Colonic mucosa (tissue), 4 donors: ENCODE data around the gene USP47. TPM values are rescaled to one million over a fixed set of nuclear protein-coding genes. Genes with fewer than 3 reads are reported as not detected.

Experiments
- DNase-seq: peaks from one replicate; pipeline ENCODE4 v3.0.0-alpha.2; 2020
- H3K27ac ChIP-seq: fragments of 200-600 bp; one replicate; pipeline ENCODE4 v1.8.0; 2021
- H3K27me3 ChIP-seq: fragments of 200-600 bp; one replicate; pipeline ENCODE4 v1.8.0; 2021
- H3K36me3 ChIP-seq: fragments of 200-600 bp; one replicate; pipeline ENCODE4 v1.8.0; 2021
- H3K4me1 ChIP-seq: fragments of 200-600 bp; one replicate; pipeline ENCODE4 v1.8.0; 2021; ENCODE audit warnings: mild to moderate bottlenecking
- H3K4me3 ChIP-seq: fragments of 200-600 bp; one replicate; pipeline ENCODE4 v1.8.0; 2021
- H3K9ac ChIP-seq, 2 donors: one replicate each; pipeline ENCODE4 v1.7.0; 2013; ENCODE audit warnings: control low read depth in 2 of 2, low read depth in 2 of 2, low read length in 2 of 2
- H3K9me3 ChIP-seq: fragments of 200-600 bp; one replicate; pipeline ENCODE4 v1.8.0; 2021
- intact Hi-C: fragments of 100-400 bp; cut with DNase I; formaldehyde crosslinking; loops from one replicate; pipeline ENCODE4 v1.14.1; 2022
- total RNA-seq, 2 donors: library from RNA; stranded (reverse); fragmentation: NEBNext Ultra II Directional in 1 of 2; extraction: Animal tissue kit (Norgen Biotek cat#: 25700) in 1 of 2; gene quantifications; one replicate each; pipeline ENCODE4 v1.2.1, GENCODE V29; 2021
- TF ChIP-seq, protein P1 (sequence below): fragments of 200-600 bp; IDR thresholded peaks from one replicate; pipeline ENCODE4 v1.8.0; 2022; ENCODE audit warnings: antibody characterized with exemption, mild to moderate bottlenecking
- donor health status: healthy.
- donor health status: DM: no; HTN: no; CAD: no.
- donor health status: DM: no; HTN: no; CAD: no.

Gene USP47
- total RNA-seq, 2 donors from 2014 or later = 31.3 to 40.3 TPM

DNA sequence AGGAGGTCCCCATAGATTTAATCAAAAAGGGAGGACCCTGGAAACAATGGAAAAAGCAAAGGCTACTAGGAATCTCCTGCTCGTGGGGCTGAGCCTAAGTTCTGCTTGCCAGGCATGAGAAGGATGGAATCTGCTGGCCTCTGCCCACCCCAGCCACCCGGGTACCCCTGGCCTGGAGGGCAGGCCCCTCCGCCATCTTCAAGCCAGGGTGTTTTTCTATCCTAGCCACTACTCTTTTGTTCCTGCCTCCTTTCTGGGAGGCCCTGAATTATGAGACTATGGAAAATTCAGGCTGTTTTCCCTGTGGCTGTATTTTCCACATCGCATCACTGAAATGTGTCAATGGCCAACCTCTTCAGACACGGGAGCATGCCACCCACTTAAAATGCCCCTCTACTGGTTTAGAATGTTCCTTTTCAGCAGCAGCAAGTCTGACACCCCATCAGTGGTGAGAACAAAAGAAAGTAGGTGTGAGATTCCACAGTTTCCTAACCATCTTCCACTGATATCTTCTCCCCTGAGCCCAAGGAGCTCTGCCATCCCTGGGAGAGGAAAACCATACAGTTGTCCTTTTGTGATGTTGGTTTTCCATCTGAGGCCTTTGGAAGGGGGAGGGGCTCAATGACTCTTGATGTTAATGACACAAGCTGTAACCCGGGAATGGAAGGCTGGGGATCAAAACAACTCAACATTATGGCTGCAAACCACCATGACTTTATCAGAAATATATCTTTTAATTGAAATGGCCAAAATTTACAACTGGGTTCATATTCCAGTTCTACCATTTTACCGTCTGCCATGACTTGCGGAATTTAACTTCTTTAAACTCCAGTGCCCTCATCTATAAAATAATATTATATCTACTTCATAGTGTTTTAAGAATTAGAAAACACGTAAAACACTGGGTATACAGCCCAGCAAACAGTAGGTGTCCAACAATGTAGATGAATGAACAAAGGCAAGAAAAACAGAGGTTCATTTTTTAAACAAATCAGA lies 144.5 kb downstream of the USP47 start:
- H3K27ac ChIP-seq = no peak overlapping the region
- TF ChIP-seq, protein P1, sequence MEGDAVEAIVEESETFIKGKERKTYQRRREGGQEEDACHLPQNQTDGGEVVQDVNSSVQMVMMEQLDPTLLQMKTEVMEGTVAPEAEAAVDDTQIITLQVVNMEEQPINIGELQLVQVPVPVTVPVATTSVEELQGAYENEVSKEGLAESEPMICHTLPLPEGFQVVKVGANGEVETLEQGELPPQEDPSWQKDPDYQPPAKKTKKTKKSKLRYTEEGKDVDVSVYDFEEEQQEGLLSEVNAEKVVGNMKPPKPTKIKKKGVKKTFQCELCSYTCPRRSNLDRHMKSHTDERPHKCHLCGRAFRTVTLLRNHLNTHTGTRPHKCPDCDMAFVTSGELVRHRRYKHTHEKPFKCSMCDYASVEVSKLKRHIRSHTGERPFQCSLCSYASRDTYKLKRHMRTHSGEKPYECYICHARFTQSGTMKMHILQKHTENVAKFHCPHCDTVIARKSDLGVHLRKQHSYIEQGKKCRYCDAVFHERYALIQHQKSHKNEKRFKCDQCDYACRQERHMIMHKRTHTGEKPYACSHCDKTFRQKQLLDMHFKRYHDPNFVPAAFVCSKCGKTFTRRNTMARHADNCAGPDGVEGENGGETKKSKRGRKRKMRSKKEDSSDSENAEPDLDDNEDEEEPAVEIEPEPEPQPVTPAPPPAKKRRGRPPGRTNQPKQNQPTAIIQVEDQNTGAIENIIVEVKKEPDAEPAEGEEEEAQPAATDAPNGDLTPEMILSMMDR = no peak
- no peak overlapping the region for H3K9ac ChIP-seq
- intact Hi-C loops = no loop called here
- H3K36me3 ChIP-seq = no peaks in the 10 kb centered on the region
- H3K4me3 ChIP-seq = no peak overlapping the region
- no peaks in the 10 kb centered on the region for H3K4me1 ChIP-seq
- H3K27me3 ChIP-seq = no peaks in the 10 kb centered on the region
- no peak for DNase-seq
- no peaks in the 10 kb centered on the region for H3K9me3 ChIP-seq

DNA sequence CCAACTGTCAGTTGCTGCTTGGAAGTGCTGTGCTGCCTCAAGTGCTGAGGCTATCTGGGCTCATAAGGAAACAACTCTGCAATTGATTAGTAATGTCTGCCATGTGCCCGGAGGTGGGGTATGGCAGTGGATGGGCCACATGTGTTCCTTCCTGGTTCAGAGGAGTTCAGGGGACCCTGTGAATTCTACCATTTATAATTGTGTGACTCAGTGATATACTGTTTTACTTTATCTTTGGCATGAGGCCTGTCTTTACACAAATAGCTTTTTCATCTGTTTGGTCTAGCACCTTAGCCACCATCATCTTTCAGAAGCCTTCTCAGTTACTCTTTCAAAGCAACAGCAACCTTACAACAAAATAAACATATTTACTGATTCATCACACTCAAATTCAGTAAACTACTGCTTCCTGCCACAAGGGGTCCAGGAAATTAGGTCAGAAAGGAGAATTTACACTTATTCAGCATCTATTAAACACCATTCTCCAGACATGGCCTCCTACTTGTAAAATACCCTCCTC lies 145.8 kb downstream of the USP47 start:
- intact Hi-C loops = no loop called here
- no peaks in the 10 kb centered on the region for H3K9me3 ChIP-seq
- TF ChIP-seq, protein P1 = no peak
- H3K9ac ChIP-seq = no peak overlapping the region
- DNase-seq = no peak
- no peak overlapping the region for H3K4me3 ChIP-seq
- H3K36me3 ChIP-seq = no peaks in the 10 kb centered on the region
- no peaks in the 10 kb centered on the region for H3K4me1 ChIP-seq
- no peaks in the 10 kb centered on the region for H3K27me3 ChIP-seq
- H3K27ac ChIP-seq = no peak overlapping the region

DNA sequence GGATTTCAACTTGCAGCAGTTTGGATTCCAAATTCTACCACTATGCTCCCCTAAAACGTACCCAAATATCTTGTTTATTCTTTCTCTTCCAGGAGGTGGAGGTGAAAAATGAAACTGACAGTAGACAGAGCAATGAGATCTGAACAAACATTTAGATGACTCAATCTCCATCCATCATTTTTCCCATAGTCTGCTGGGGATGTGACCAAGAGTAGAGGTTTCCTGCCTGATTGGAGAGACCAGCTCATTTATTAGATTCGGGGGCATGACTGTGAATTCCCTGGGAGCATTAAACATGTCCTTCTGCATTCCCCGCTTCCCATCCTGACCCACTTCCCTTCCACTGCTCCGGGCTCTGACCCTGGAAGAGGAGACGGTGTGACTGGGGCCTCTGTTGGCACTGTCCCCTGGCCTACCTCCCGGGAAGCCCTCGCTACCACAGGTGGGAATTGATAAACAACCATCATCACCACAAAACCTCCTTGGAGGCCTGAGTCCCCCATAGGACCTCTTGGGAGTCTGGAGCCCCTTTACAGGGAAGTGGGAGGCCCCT lies 146.4 kb downstream of the USP47 start:
- TF ChIP-seq, protein P1 = no peak
- H3K36me3 ChIP-seq = no peaks in the 10 kb centered on the region
- no peaks in the 10 kb centered on the region for H3K4me1 ChIP-seq
- no peak overlapping the region for H3K27ac ChIP-seq
- intact Hi-C loops = no loop called here
- no peak overlapping the region for H3K4me3 ChIP-seq
- no peak overlapping the region for H3K9ac ChIP-seq
- DNase-seq = no peak
- H3K27me3 ChIP-seq = no peaks in the 10 kb centered on the region
- H3K9me3 ChIP-seq = no peaks in the 10 kb centered on the region

DNA sequence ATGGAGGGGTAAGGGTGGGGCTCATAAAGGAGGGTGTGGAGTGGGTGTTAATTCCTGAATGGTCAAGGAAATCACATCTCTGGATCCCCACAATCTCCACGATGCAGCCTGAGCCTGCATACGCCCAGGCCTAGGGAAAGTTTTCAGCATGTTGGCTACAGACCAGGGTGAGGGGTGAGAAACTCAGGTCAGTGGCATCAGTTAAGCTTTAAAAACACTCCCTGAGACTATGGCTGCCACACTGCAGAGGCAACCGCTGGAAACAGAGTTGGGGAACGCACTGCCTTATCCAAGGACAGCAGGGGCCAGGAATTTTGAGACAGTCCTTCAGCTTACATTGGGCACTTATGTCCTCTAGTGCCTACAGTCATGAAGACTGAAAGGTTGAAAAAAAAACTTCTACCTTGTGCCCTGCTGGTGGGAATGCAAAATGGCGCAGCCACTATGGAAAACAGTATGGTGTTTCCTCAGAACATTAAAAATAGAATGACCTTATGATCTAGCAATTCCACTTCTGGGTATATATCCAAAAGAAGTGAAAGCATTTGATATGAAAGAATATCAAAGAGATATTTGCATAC lies 147.0 kb downstream of the USP47 start:
- Histone ChIP-seq H3K4me3 (no peak overlapping the region), H3K4me1 (no peaks in the 10 kb centered on the region), H3K9me3 (no peaks in the 10 kb centered on the region), H3K27ac (no peak overlapping the region), H3K9ac (no peak overlapping the region), H3K27me3 (no peaks in the 10 kb centered on the region), H3K36me3 (no peaks in the 10 kb centered on the region)
- TF ChIP-seq, protein P1 = no peak
- intact Hi-C loops = no loop called here
- no peak for DNase-seq
